HG03469 (cell line): ENCODE data around the gene MAVS.

Experiments used
- ATAC-seq: cut with Tn5 transposase; IDR thresholded peaks from one replicate; pipeline ENCODE4 v1.9.1; 2021; ENCODE audit warnings: mild to moderate bottlenecking, moderate library complexity, moderate number of reproducible peaks; ENCODE audit not compliant: unreplicated experiment

The MAVS gene

GRCh38 chr20:3906744-3907721, 60.4 kb downstream of the MAVS start:
- peak; percentile 65 for ATAC-seq

GRCh38 chr20:3908667-3909066, 62.0 kb downstream of the MAVS start:
- no peak for ATAC-seq

GRCh38 chr20:3909952-3910366, 63.3 kb downstream of the MAVS start:
- no peak for ATAC-seq

GRCh38 chr20:3910853-3911252, 64.2 kb downstream of the MAVS start:
- no peak for ATAC-seq

GRCh38 chr20:3911956-3912355, 65.3 kb downstream of the MAVS start:
- ATAC-seq, result no peak

GRCh38 chr20:3914446-3914845, 67.8 kb downstream of the MAVS start:
- ATAC-seq, result no peak

GRCh38 chr20:3915691-3916090, 69.1 kb downstream of the MAVS start:
- ATAC-seq, result no peak

- ATAC-seq, result no peak
These were observed 69.7 kb downstream of the MAVS start for GRCh38 chr20:3916364-3916763.

GRCh38 chr20:3919352-3919751, 72.7 kb downstream of the MAVS start:
- no peak for ATAC-seq

GRCh38 chr20:3922223-3922982, 75.8 kb downstream of the MAVS start:
- ATAC-seq, result no peak

- ATAC-seq, result no peak
These were observed 76.3 kb downstream of the MAVS start for GRCh38 chr20:3922983-3923339.

- no peak for ATAC-seq
These were observed 77.2 kb downstream of the MAVS start for GRCh38 chr20:3923818-3924217.

- ATAC-seq, result no peak
These were observed 77.9 kb downstream of the MAVS start for GRCh38 chr20:3924304-3925112.

- ATAC-seq, result no peak
These were observed 78.6 kb downstream of the MAVS start for GRCh38 chr20:3925113-3925695.
